ENCODE measurements around the gene HTR3D. TPM values are rescaled to one million over a fixed set of nuclear protein-coding genes. Genes with fewer than 3 reads are reported as not detected.
A peak's percentile ranks its signal among the peaks of the same experiment; 100 is the strongest.

The HTR3D gene
- total and polyA plus RNA-seq, 2 of the 13 experiments (the other 11 are each of a cell fraction or from before 2014, with no cell fraction given): not detected

DNA sequence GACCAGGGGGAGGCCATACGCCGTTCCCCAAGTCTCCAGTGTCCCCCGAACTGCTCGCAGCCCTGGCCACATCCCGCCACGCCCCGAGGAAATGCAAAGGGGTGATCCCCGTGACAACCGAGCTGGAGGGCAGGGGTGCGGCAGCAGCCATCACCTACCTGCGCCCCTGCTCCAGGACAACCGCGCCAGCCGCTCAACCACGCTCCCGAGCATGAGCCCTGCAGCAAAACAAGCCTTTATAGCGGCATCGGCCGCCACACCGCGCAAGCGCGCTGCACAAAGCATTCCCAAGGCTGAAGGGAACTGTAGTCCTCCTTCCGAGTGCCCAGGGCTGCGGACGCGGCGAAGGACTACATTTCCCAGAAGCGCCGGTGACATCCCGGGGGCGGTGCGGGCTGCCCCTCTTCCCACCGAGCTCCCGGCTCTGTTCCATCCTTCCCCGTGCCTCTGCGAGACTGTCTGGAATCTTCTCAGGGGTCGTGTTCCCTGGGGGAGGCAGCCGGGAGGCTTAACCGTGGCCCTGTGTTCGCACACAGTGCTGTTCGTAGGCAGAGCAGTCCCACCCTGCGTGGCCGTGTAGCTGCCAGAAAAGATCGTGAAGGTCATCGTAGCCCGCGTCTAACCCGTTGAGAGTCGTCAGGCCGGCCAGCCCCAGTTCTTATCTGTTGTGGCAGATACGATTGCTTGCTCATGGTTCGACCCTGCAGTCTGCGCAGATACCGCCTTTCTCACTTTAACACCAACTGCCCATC is 13.7 kb upstream of the HTR3D start, which contains the start of gene ABCC5 (continued):
- TF ChIP-seq NR2C2 (CRISPR knock-in tag; IDR thresholded peaks at IDR 0.05; ENCODE audit: borderline replicate concordance): peak; percentile 85
- TF ChIP-seq, protein P1, sequence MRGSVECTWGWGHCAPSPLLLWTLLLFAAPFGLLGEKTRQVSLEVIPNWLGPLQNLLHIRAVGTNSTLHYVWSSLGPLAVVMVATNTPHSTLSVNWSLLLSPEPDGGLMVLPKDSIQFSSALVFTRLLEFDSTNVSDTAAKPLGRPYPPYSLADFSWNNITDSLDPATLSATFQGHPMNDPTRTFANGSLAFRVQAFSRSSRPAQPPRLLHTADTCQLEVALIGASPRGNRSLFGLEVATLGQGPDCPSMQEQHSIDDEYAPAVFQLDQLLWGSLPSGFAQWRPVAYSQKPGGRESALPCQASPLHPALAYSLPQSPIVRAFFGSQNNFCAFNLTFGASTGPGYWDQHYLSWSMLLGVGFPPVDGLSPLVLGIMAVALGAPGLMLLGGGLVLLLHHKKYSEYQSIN (CRISPR knock-in tag; IDR thresholded peaks at IDR 0.05; ENCODE audit: borderline replicate concordance): no peak
- TF ChIP-seq, protein P2, sequence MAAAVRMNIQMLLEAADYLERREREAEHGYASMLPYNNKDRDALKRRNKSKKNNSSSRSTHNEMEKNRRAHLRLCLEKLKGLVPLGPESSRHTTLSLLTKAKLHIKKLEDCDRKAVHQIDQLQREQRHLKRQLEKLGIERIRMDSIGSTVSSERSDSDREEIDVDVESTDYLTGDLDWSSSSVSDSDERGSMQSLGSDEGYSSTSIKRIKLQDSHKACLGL (CRISPR knock-in tag; IDR thresholded peaks at IDR 0.05): peak; percentile 70
- peak; percentile 86 for TF ChIP-seq CREM (IDR thresholded peaks at IDR 0.05)
- no peak for TF ChIP-seq CREM (CRISPR knock-in tag; IDR thresholded peaks at IDR 0.05)
- TF ChIP-seq JUN (CRISPR knock-in tag; IDR thresholded peaks at IDR 0.05): no peak
- TF ChIP-seq ZNF879 (CRISPR knock-in tag; IDR thresholded peaks at IDR 0.05): no peak
- TF ChIP-seq RBM39 (IDR thresholded peaks at IDR 0.05; ENCODE audit: low read depth, low read length, poor library complexity, severe bottlenecking): no peak
- no peak for TF ChIP-seq SP140L (CRISPR knock-in tag; IDR thresholded peaks at IDR 0.05; ENCODE audit: borderline replicate concordance)
- TF ChIP-seq ZNF510 (CRISPR knock-in tag; IDR thresholded peaks at IDR 0.05; ENCODE audit: low read depth): 0 out of 2 replicates have a peak, but pooled peaks have one; percentile 66
- TF ChIP-seq, protein P3, sequence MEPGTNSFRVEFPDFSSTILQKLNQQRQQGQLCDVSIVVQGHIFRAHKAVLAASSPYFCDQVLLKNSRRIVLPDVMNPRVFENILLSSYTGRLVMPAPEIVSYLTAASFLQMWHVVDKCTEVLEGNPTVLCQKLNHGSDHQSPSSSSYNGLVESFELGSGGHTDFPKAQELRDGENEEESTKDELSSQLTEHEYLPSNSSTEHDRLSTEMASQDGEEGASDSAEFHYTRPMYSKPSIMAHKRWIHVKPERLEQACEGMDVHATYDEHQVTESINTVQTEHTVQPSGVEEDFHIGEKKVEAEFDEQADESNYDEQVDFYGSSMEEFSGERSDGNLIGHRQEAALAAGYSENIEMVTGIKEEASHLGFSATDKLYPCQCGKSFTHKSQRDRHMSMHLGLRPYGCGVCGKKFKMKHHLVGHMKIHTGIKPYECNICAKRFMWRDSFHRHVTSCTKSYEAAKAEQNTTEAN (CRISPR knock-in tag; conservative IDR thresholded peaks at IDR 0.05): no peak
- TF ChIP-seq PAF1 (CRISPR knock-in tag; IDR thresholded peaks at IDR 0.05): no peak
- TF ChIP-seq HDAC6 (IDR thresholded peaks at IDR 0.05; ENCODE audit: low read depth, low read length): no peak
- no peak for TF ChIP-seq ZFP1 (CRISPR knock-in tag; IDR thresholded peaks at IDR 0.05)
- TF ChIP-seq RAD21 (CRISPR knock-in tag; IDR thresholded peaks at IDR 0.05): 0 out of 2 replicates have a peak, but pooled peaks have one; percentile 1
- peak; percentile 56; the same call in 1 of the 2 replicates for TF ChIP-seq ZNF343 (CRISPR knock-in tag; IDR thresholded peaks at IDR 0.05)
- TF ChIP-seq RARG (CRISPR knock-in tag; IDR thresholded peaks at IDR 0.05; ENCODE audit: low read depth): peak; percentile 41; the same call in 1 of the 2 replicates
- TF ChIP-seq, protein P4, sequence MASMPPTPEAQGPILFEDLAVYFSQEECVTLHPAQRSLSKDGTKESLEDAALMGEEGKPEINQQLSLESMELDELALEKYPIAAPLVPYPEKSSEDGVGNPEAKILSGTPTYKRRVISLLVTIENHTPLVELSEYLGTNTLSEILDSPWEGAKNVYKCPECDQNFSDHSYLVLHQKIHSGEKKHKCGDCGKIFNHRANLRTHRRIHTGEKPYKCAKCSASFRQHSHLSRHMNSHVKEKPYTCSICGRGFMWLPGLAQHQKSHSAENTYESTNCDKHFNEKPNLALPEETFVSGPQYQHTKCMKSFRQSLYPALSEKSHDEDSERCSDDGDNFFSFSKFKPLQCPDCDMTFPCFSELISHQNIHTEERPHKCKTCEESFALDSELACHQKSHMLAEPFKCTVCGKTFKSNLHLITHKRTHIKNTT (CRISPR knock-in tag; IDR thresholded peaks at IDR 0.05): no peak
- no peak for TF ChIP-seq ZNF607 (CRISPR knock-in tag; IDR thresholded peaks at IDR 0.05; ENCODE audit: borderline replicate concordance)
- TF ChIP-seq AGO1 (IDR thresholded peaks at IDR 0.05; ENCODE audit: low read depth, low read length, poor library complexity, severe bottlenecking): peak; percentile 65
- TF ChIP-seq ZSCAN25 (CRISPR knock-in tag; IDR thresholded peaks at IDR 0.05): peak; percentile 72; the same call in 1 of the 2 replicates
- TF ChIP-seq RBM22 (optimal IDR thresholded peaks at IDR 0.05; ENCODE audit: low read length): no peak
- 0 out of 2 replicates have a peak, but pooled peaks have one; percentile 45 for TF ChIP-seq ZNF12 (CRISPR knock-in tag; IDR thresholded peaks at IDR 0.05)
- TF ChIP-seq, protein P5, sequence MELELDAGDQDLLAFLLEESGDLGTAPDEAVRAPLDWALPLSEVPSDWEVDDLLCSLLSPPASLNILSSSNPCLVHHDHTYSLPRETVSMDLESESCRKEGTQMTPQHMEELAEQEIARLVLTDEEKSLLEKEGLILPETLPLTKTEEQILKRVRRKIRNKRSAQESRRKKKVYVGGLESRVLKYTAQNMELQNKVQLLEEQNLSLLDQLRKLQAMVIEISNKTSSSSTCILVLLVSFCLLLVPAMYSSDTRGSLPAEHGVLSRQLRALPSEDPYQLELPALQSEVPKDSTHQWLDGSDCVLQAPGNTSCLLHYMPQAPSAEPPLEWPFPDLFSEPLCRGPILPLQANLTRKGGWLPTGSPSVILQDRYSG (CRISPR knock-in tag; IDR thresholded peaks at IDR 0.05): 0 out of 2 replicates have a peak, but pooled peaks have one; percentile 14

All from HepG2 (cell line).